Measurements from ENCODE around the gene ERBB4. TPM values are rescaled to one million over a fixed set of nuclear protein-coding genes. Genes with fewer than 3 reads are reported as not detected.

Gene ERBB4
- total RNA-seq, 1 experiment from 2014 or later: 0.04 TPM

DNA sequence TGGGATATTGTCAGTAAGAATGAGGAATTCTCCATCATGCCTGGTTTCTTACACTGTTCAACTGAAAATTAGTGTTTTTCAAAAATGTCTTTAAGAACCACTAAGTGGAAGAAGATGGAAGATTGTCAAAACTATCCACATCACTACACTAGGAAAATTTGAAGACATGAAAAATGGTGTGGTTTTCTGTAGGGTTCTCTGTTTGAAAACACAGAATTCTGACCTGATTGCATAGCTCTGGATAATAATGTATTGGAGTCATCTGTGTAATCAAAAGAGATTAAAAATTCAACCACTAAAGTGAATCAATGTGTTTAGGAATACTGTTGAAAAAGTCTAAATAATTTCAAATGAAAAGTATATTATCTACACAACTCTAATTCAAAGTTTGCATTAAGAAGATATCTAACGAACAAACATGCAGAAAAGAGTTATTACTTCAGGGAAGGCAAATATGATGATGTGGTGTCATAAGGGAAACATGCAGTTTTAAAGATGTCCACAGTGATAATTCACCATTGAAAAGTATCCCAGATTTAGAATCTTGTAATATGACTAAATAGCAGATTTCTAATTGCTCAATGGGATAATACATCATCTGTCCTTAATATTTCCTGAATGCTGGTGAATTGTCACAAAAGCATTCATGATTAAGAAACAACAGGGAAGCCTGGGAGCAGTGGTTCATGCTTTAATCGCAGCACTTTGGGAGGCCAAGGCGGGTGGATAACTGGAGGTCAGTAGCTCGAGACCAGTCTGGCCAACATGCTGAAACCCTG is 116.9 kb downstream of the ERBB4 start:
- TF ChIP-seq, protein P1, sequence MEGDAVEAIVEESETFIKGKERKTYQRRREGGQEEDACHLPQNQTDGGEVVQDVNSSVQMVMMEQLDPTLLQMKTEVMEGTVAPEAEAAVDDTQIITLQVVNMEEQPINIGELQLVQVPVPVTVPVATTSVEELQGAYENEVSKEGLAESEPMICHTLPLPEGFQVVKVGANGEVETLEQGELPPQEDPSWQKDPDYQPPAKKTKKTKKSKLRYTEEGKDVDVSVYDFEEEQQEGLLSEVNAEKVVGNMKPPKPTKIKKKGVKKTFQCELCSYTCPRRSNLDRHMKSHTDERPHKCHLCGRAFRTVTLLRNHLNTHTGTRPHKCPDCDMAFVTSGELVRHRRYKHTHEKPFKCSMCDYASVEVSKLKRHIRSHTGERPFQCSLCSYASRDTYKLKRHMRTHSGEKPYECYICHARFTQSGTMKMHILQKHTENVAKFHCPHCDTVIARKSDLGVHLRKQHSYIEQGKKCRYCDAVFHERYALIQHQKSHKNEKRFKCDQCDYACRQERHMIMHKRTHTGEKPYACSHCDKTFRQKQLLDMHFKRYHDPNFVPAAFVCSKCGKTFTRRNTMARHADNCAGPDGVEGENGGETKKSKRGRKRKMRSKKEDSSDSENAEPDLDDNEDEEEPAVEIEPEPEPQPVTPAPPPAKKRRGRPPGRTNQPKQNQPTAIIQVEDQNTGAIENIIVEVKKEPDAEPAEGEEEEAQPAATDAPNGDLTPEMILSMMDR (conservative IDR thresholded peaks at IDR 0.05): no peak
- Mint-ChIP-seq H3K36me3 (ENCODE audit: insufficient read depth in 1 of 3, low read depth in 3 of 3) (peaks cover 1 to 5% (median 4%) of the 10 kb centered on the region in 3 experiments; a peak in 3 of 7 replicates), H3K27ac (no peak overlapping the region), H3K4me3 (no peak overlapping the region), H3K9me3 (peaks cover 0 to 4% of the 10 kb centered on the region in 2 experiments; a peak in 2 of 5 replicates), H3K27me3 (ENCODE audit: low read depth) (no peaks in the 10 kb centered on the region), H3K4me1 (peaks cover 4 to 5% of the 10 kb centered on the region in 2 experiments)
- H3K9me3 ChIP-seq (ENCODE audit: control insufficient read depth, low read depth, low read length): no peaks in the 10 kb centered on the region
- no peaks in the 10 kb centered on the region for H3K79me2 ChIP-seq (ENCODE audit: insufficient read depth, low read length)
- H4K5ac ChIP-seq (ENCODE audit: insufficient read length, low read depth, low read length): no peak overlapping the region
- H3K27me3 ChIP-seq (ENCODE audit: insufficient read depth, low read length): no peaks in the 10 kb centered on the region
- no peaks in the 10 kb centered on the region for H3K4me1 ChIP-seq (ENCODE audit: insufficient read depth, low read length)
- no peak overlapping the region for H4K8ac ChIP-seq (replicated peaks; ENCODE audit: insufficient read length, low read depth, low read length)
- H3K23ac ChIP-seq (ENCODE audit: insufficient read length, low read depth, low read length): no peak overlapping the region
- DNase-seq: no peak
- H3K56ac ChIP-seq (ENCODE audit: insufficient read length, low read depth, low read length): no peak overlapping the region
- WGBS (ENCODE audit: extremely low coverage, insufficient read length, low lambda C conversion rate): no CpG with 5 or more reads among the region's 4 CpGs
- no peak overlapping the region for H2BK120ac ChIP-seq (ENCODE audit: low read depth, low read length, poor library complexity, severe bottlenecking)
- H3K14ac ChIP-seq (ENCODE audit: insufficient read depth, low read length): no peak overlapping the region
- H3K23me2 ChIP-seq (ENCODE audit: insufficient read length, low read depth, low read length, poor library complexity, severe bottlenecking): no peaks in the 10 kb centered on the region
- H4K20me1 ChIP-seq (ENCODE audit: control insufficient read depth, insufficient read depth, insufficient read length): no peaks in the 10 kb centered on the region
- no peak overlapping the region for H3K9ac ChIP-seq (ENCODE audit: extremely low read depth, insufficient read length, low read length)
- no peak overlapping the region for H3K18ac ChIP-seq (ENCODE audit: insufficient read length, low read depth, low read length)
- H2AFZ ChIP-seq (ENCODE audit: low read length): no peak overlapping the region
- no peak overlapping the region for H3K4me2 ChIP-seq (ENCODE audit: insufficient read depth, insufficient read length, low read length)
- no peak overlapping the region for H3T11ph ChIP-seq (ENCODE audit: low read length)
- H2BK5ac ChIP-seq (ENCODE audit: insufficient read length, low read length): no peak overlapping the region
- H3K79me1 ChIP-seq (ENCODE audit: insufficient read depth, low read depth, low read length, poor library complexity, severe bottlenecking): no peaks in the 10 kb centered on the region
- no peak overlapping the region for H2BK20ac ChIP-seq (ENCODE audit: low read depth, low read length, poor library complexity, severe bottlenecking)
- no peak overlapping the region for H4K91ac ChIP-seq (ENCODE audit: insufficient read length, low read depth, low read length)
- no peak overlapping the region for H2BK15ac ChIP-seq (ENCODE audit: low read depth, low read length)
- H2AK5ac ChIP-seq (ENCODE audit: insufficient read length, low read length): no peak overlapping the region
- no peak overlapping the region for H3K4ac ChIP-seq (ENCODE audit: low read depth, low read length)
- no peak overlapping the region for H2BK12ac ChIP-seq (ENCODE audit: insufficient read length, low read depth, low read length)
- no peak overlapping the region for H3K27ac ChIP-seq (ENCODE audit: insufficient read length, low read depth, low read length)

All from H9 (cell line).